Endothelial cell of umbilical vein (primary cell): ENCODE data around the gene C8G. TPM values are rescaled to one million over a fixed set of nuclear protein-coding genes. Genes with fewer than 3 reads are reported as not detected.
A peak's percentile ranks its signal among the peaks of the same experiment; 100 is the strongest.

ENCODE experiments used
- BruUV-seq: library from RNA; stranded (reverse); fragments of 400-500 nt; replicated peaks from 2 replicates; lab custom pipeline; 2021; lab: Mats Ljungman, UMichigan
- CTCF ChIA-PET: fragments of 300-600, 350-600 bp; sonication (Branson Sonifier 250); formaldehyde crosslinking; loops from one replicate; lab custom pipeline; 2021; ENCODE audit warnings: antibody characterized with exemption, inconsistent platforms; lab: Charles Lee
- POLR2A ChIA-PET: fragments of 300-600, 350-600 bp; sonication (Branson Sonifier 250); formaldehyde crosslinking; loops from one replicate; lab custom pipeline; 2021; ENCODE audit warnings: antibody characterized with exemption, inconsistent platforms; lab: Charles Lee
- DNase-seq: peaks from one replicate; pipeline ENCODE4 v3.0.0-alpha.2; 2011; ENCODE audit warnings: low read depth, low spot score
- FAIRE-seq: peaks from 2 replicates; lab custom pipeline; 2011; peaks lifted over from hg19 to GRCh38; lab: Jason Lieb, UNC
- H2AFZ ChIP-seq: 2 replicates; pipeline ENCODE4 v1.6.0; 2012; ENCODE audit warnings: low read depth, low read length, control low read depth, inconsistent platforms
- H3K27ac ChIP-seq: 2 replicates; pipeline ENCODE4 v1.5.1; 2011; ENCODE audit warnings: low read depth, mild to moderate bottlenecking, control low read depth, low read length, moderate library complexity; ENCODE audit not compliant: insufficient read depth
- H3K27me3 ChIP-seq, 2 experiments: 2 replicates each; pipeline versions ENCODE4 v1.6.0 to v1.6.1; 2011; ENCODE audit warnings: low read length in 2 of 2, mixed read lengths in 1 of 2; ENCODE audit not compliant: control insufficient read depth in 2 of 2, insufficient read depth in 2 of 2
- H3K36me3 ChIP-seq, 2 experiments: 2 replicates in 1 of 2; 3 replicates in 1 of 2; pipeline ENCODE4 v1.5.1; 2011; ENCODE audit warnings: low read length in 2 of 2, mild to moderate bottlenecking in 1 of 2, moderate library complexity in 1 of 2; ENCODE audit not compliant: control insufficient read depth in 2 of 2, insufficient read depth in 2 of 2; ENCODE audit errors: extremely low read depth in 1 of 2
- H3K4me1 ChIP-seq: 3 replicates; pipeline ENCODE4 v1.5.1; 2011; ENCODE audit warnings: mild to moderate bottlenecking, low read length; ENCODE audit not compliant: control insufficient read depth, insufficient read depth; ENCODE audit errors: extremely low read depth
- H3K4me2 ChIP-seq: 2 replicates; pipeline ENCODE4 v1.6.1; 2011; ENCODE audit warnings: low read length, control low read depth, mixed read lengths; ENCODE audit not compliant: insufficient read depth
- H3K4me3 ChIP-seq, 3 experiments: fragments of 200-600 bp in 1 of 3; sonication (generic), shearing (Covaris generic) in 1 of 3; replicated peaks in 1 of 3; 2 replicates each; pipeline ENCODE4 v1.5.1; 2011 to 2016; ENCODE audit warnings: control low read depth in 3 of 3, low read length in 3 of 3, mild to moderate bottlenecking in 2 of 3, inconsistent platforms in 1 of 3, low read depth in 1 of 3, moderate library complexity in 1 of 3; ENCODE audit not compliant: insufficient read depth in 1 of 3
- H3K79me2 ChIP-seq: 2 replicates; pipeline ENCODE4 v1.6.0; 2012; ENCODE audit warnings: low read length, inconsistent platforms; ENCODE audit not compliant: control insufficient read depth, insufficient read depth
- H3K9ac ChIP-seq: replicated peaks from 2 replicates; pipeline ENCODE3; 2011; ENCODE audit warnings: low read length, control low read depth; ENCODE audit not compliant: insufficient read depth; ENCODE audit errors: extremely low read depth
- H3K9me1 ChIP-seq: replicated peaks from 3 replicates; pipeline ENCODE4 v1.6.0; 2011; ENCODE audit warnings: mild to moderate bottlenecking, low read length; ENCODE audit not compliant: control insufficient read depth, insufficient read depth; ENCODE audit errors: extremely low read depth
- H3K9me3 ChIP-seq: replicated peaks from 2 replicates; pipeline ENCODE4 v1.5.1; 2012; ENCODE audit warnings: low read length, inconsistent platforms; ENCODE audit not compliant: control insufficient read depth, insufficient read depth
- H4K20me1 ChIP-seq: replicated peaks from 2 replicates; pipeline ENCODE3; 2011; ENCODE audit warnings: mild to moderate bottlenecking, low read length; ENCODE audit not compliant: control insufficient read depth, insufficient read depth; ENCODE audit errors: extremely low read depth
- CTCF ChIP-seq, 2 donors: IDR thresholded peaks; 1 replicate in 1 of 2; 2 replicates in 1 of 2; pipeline ENCODE4 v1.5.1; 2011; ENCODE audit warnings: low read length in 2 of 2, mild to moderate bottlenecking in 2 of 2, moderate library complexity in 2 of 2, control low read depth in 1 of 2, inconsistent platforms in 1 of 2, low read depth in 1 of 2; ENCODE audit not compliant: insufficient read depth in 1 of 2; ENCODE audit errors: extremely low read depth in 1 of 2
- EZH2 ChIP-seq: IDR thresholded peaks from 2 replicates; pipeline ENCODE4 v1.6.1; 2012; ENCODE audit warnings: borderline replicate concordance, low read depth, mild to moderate bottlenecking, moderate library complexity, low read length, inconsistent platforms; ENCODE audit not compliant: severe bottlenecking
- FOS ChIP-seq: IDR thresholded peaks from 2 replicates; pipeline ENCODE4 v1.6.1; 2011; ENCODE audit warnings: mild to moderate bottlenecking, low read length, moderate library complexity, borderline replicate concordance; ENCODE audit not compliant: insufficient read depth
- GATA2 ChIP-seq: IDR thresholded peaks from 2 replicates; pipeline ENCODE4 v1.7.0; 2011; ENCODE audit warnings: low read depth, mild to moderate bottlenecking, moderate library complexity, mixed read lengths, low read length; ENCODE audit not compliant: insufficient read length, insufficient read depth
- JUN ChIP-seq: IDR thresholded peaks from 2 replicates; pipeline ENCODE4 v1.6.1; 2011; ENCODE audit warnings: borderline replicate concordance, low read depth; ENCODE audit not compliant: insufficient read length, insufficient read depth
- MAX ChIP-seq: IDR thresholded peaks from 2 replicates; pipeline ENCODE4 v1.6.1; 2011; ENCODE audit not compliant: insufficient read depth, insufficient read length
- MYC ChIP-seq: IDR thresholded peaks from one replicate; pipeline ENCODE4 v1.6.1; 2011; ENCODE audit warnings: mild to moderate bottlenecking, low read depth, low read length
- POLR2A ChIP-seq: IDR thresholded peaks from 2 replicates; pipeline ENCODE4 v1.6.1; 2012; ENCODE audit warnings: low read depth, mild to moderate bottlenecking, control low read depth, low read length
- POLR2AphosphoS5 ChIP-seq: IDR thresholded peaks from 2 replicates; pipeline ENCODE4 v1.6.1; 2012; ENCODE audit warnings: low read depth, mild to moderate bottlenecking, control low read depth, low read length, moderate library complexity; ENCODE audit not compliant: insufficient read depth
- dilution Hi-C: fragments of 300-500 bp; cut with MboI; formaldehyde crosslinking; loops from one replicate; pipeline ENCODE4 v1.15.0; 2019; ENCODE audit warnings: low sequenced_read_pairs; ENCODE audit not compliant: extremely low pct_ligation_motif_present
- intact Hi-C: fragments of 100-400 bp; cut with micrococcal nuclease; formaldehyde crosslinking; loops from one replicate; pipeline ENCODE4 v1.10.0; 2022
- polyA plus RNA-seq, 4 experiments: library from polyadenylated mRNA; depleted of rRNA in 3 of 4; stranded (reverse) in 3 of 4; unstranded in 1 of 4; fragments of >200 nt; gene quantifications; 2 replicates each; pipeline versions ENCODE4 v1.2.1 to v1.2.3, GENCODE V29; 2011 to 2012; ENCODE audit warnings: missing spikeins in 1 of 4
- total RNA-seq: library from RNA; stranded (reverse); gene quantifications from 2 replicates; pipeline ENCODE4 v1.2.3, GENCODE V29; 2021

C8G gene
- total and polyA plus RNA-seq, 2 donors (not counting 3 experiments of a cell fraction or from before 2014, with no cell fraction given) = 0.47 to 1.9 TPM

GRCh38 chr9:136977649-136978072 lies 32.6 kb downstream of the C8G start:
- no peaks in the 10 kb centered on the region for H3K9me1 ChIP-seq
- intact Hi-C loops (loop anchor here (1.0 to 2.0 kb wide), 3 partner anchors 15 to 51 kb away; partner anchors contain the start of genes ABCA2 and PAXX), dilution Hi-C loops (no loop called here)
- no peak for DNase-seq
- H3K27me3 ChIP-seq = no peaks in the 10 kb centered on the region
- no peak overlapping the region for H3K27ac ChIP-seq
- H3K79me2 ChIP-seq = no peaks in the 10 kb centered on the region
- H4K20me1 ChIP-seq = no peaks in the 10 kb centered on the region
- POLR2A ChIA-PET = interaction anchor here (0.7 kb wide), 1 partner anchor 28 kb away, joined by 7 read pairs; no protein-coding TSS in a partner anchor
- peak overlapping the region; percentile 81 for H2AFZ ChIP-seq
- CTCF ChIA-PET = interaction anchor here (0.7 to 1.4 kb wide), 5 partner anchors 27 to 57 kb away, joined by 3 to 10 read pairs (median 4); no protein-coding TSS in a partner anchor
- no peaks in the 10 kb centered on the region for H3K36me3 ChIP-seq
- no peak for FAIRE-seq
- peak overlapping the region; percentile 18 for H3K4me2 ChIP-seq
- TF ChIP-seq EZH2 (no peak), CTCF (IDR thresholded peaks at IDR 0.05; ENCODE audit: extremely low read depth in 1 of 2, insufficient read depth in 1 of 2, low read depth in 1 of 2, low read length in 2 of 2) (no peak), POLR2A (no peak), MAX (no peak), MYC (no peak), JUN (no peak), POLR2AphosphoS5 (no peak), FOS (no peak), GATA2 (no peak)
- peak overlapping the region in 1 of 3 experiments; percentile 32 for H3K4me3 ChIP-seq
- H3K9me3 ChIP-seq = no peaks in the 10 kb centered on the region
- peaks cover 4% of the 10 kb centered on the region for H3K4me1 ChIP-seq
- BruUV-seq = no TSS peak
- no peak overlapping the region for H3K9ac ChIP-seq
